Germinal center (tissue), 1 donor: ENCODE measurements around the gene TUFM.
"Not testable (repeated sequence)": the region's sequence is repeated elsewhere in the genome, so short reads cannot be mapped to it uniquely, and the experiment has no call there.

Experiments used
- DNase-seq: peaks from one replicate; pipeline ENCODE4 v3.0.0; 2012; ENCODE audit warnings: mixed read lengths, low spot score

Gene TUFM

GRCh38 chr16:28846080-28846932 lies at the start of gene TUFM:
TUFM (minus strand) TSS chr16:28846348; CDS start chr16:28846269, 79 bp downstream.
- DNase-seq = peak; percentile 97

DNA sequence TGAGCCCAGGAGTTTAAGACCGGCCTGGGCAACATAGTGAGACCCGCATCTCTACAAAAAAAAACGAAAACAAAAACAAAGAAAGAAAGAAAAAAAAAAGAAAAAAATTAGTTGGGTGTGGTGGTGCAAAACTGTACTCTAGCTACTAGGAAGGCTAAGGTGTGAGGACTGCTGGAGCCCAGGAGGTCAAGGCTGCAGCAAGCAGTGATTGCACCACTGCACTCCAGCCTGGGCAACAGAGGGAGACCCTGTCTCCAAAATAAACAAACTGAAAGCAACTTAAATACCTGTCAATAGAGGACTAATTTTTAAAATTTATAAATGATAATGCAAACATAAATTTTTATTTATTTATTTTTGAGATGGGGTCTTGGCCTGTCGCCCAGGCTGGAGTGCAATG lies 49.5 kb upstream of the TUFM start:
- DNase-seq = no peak

DNA sequence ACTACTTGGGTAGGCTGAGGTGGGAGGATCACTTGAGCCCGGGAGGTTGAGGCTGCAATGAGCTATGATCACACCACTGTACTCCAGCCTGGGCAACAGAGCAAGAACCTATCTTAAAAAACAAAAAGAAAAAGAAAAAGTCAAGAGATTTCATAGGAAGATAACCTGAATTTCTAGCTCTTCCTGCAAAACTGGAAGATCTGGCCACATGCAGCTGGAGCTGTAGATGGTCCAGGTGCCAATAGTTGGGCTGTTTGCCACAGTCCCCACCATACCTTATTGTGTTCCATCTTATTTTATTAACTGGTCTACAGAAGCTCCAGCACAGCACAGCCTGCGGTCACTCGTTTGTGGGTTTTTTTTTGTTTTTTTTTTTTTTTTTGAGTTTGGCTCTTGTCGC lies 47.1 kb upstream of the TUFM start:
- no peak for DNase-seq

DNA sequence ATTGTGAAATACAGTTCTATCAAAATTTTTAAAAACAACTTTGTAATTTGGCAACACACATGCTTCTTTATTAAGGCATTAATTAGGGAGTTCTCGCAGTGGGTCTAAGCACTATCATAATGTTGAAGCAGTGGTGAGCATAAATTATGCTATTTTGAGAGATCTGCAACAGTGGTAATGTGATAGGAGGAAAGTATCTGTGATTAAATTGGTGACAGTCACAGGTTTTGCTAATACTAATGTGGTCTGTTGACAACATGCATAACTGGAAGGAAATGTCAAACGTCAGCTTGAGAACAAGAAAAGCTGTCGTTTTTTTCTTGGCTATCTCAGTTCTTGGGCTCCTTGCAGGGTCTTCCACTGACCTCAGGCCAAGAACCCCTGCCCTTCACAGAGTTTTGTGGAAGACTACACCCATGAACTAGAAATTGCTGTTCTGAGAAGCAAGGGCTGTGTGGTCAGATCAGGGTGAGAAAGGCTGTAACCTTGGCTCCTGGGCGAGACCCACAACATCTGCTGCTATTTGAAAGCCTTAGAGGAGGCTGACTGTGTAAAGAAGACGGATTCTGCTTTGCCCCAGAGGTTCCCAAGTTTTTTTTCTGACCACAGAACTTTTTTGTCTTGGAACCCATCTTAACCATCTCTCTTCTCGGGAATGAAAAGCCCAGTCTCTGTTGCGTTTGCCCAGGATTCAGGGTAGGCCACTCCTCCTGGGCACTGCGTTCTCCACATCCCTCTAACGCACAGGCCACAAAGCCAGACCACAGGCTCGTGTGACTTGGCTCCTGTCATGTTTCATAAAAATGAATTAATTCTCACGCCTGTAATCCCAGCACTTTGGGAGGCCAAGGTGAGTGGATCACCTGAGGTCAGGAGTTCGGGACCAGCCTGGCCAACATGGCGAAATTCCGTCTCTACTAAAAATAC lies 46.1 kb upstream of the TUFM start:
- DNase-seq = no peak

GRCh38 chr16:28890355-28890754 lies 44.2 kb upstream of the TUFM start:
- not testable (repeated sequence) for DNase-seq

DNA sequence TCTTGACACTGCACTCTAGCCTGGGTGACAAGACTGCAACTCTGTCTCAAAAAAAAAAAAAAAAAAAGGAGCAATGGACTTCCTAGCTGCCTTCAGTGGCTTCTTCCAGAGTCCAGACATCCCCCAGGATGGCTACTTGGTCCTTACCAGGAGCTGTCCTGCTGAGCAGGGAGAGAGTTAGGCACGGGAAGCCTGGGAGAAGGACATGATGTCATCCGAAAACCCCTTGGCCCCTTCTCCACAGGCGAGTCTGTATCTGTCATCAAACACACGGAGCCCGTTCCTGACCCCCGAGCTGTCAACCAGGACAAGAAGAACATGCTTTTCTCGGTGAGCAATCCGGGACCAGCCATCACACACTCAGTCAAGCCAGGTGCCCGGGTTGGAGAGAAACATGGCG lies 40.8 kb upstream of the TUFM start:
- DNase-seq = no peak

DNA sequence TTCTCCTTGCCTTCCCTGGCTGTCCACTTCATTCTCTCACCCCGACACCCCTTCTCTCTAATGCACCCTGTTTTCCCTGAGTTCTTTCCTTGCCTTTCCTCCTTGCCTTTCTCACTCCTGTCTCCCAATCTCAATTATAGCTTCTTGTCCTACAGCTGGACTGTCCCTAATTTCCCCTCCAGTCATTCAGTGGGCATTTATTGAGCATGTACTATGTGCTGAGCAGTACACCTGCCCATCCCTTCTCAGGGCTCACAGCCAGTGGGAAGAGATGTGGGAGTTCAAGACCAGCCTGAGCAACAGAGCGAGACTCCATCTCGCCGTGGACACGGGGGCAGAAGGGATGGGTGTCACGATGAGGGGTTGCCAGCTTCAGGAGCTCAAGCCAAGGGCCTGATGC lies 37.9 kb upstream of the TUFM start:
- no peak for DNase-seq

DNA sequence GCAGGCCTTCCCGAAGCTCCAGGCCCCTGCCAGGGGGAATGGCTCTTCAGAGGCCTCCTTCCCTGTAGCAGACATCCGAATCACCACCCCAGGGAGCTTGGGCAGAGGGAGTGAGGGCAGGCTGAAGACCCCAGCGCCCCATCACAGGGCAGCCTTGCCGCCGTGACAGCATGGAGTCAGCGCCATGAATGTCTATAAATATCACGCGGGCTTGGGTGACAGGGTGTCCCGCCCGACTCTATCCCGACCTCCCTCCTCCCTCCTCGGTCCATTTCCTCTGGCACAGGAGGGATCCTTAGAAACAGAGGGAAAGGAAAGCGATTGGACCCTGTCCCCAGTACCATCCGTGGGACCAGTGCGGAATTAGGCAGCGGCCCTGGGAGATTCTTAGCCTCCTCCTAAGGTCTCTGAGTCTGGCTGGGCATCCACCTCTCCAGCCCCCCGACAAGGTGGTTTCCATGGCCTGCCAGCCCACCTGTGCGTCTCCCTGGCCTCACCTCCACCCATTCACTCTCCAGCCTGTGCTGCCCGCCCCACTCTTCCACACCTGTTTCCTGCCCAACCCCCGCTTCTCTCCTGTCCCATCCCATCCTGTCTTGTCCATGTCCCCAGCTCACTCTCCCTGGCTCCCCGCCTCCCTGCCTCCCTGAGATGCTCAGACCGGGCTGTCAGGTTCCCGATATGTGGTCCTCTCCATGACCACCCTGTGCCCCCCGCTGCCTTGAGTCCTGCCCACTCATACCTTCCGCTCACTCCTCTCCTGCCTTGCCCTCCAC lies 37.3 kb upstream of the TUFM start:
- DNase-seq = no peak

DNA sequence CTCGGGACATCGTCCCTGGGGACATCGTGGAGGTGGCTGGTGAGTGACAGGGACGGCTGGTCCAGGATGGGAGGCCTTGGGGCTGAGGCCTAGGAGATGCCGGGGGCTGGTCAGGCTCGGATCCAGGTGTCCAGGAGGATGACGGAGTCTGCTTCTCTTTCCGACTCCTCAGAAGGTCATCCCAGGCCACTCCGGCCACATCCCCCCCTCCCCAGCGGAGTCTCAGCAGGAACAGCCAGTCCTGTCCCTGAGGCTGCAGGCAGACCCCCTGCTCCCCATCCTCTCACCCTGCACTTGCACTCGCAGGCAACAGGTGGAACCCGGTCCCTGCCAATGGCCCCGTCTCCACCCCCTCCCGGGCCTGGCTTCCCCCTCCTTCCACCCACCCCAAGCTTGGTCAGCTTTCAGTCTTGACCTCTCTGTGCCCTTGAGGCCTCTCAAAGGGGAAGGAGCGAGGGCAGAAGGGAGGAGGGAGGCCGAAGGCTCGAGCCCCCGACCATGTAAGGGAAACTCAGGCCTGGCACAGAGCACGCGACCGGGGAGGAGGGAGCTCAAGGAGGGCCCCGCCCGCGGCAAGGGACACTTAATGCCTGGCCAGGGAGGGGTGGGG lies 36.5 kb upstream of the TUFM start:
- no peak for DNase-seq

- DNase-seq = not testable (repeated sequence)
Observed at GRCh38 chr16:28881565-28881964, 35.4 kb upstream of the TUFM start.

DNA sequence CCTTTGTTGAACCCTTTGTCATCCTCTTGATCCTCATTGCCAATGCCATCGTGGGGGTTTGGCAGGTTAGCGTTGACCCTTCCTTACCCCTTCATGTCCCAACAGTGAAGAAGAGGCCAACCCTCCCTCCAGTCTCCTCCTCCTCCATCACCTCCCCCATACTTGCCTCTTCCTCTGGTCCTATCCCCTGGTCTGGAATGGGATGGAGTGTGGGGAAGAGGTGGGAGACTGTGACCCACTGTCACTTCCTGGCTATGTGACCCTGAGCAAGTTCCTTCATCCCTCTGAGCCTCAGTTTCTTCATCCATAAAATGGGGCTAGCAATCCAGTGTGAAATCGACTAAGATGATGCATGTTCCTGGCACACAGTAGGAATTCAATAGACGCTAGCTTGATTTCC lies 34.8 kb upstream of the TUFM start:
- DNase-seq = no peak

DNA sequence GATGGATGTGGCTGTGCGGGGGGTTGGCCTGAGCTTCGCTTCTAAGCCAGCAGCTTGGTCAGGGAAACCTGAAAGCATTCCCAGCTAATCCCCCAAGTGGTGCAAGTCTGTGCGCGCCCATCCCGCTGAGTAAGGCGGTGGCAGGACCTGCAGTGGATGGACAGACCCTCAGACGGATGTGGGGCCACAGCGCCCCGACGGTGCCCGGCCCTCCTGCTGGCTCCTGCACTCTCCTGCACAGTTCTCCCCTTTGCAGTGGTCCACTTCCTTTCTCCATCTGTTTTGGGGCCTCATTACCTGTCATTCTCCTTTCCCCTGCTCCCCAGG lies 34.4 kb upstream of the TUFM start:
- no peak for DNase-seq

GRCh38 chr16:28879841-28880588 lies 33.9 kb upstream of the TUFM start:
- DNase-seq = peak; percentile 97

- DNase-seq = no peak
Observed at GRCh38 chr16:28879261-28879840, 33.2 kb upstream of the TUFM start.

GRCh38 chr16:28878083-28878926 lies 32.2 kb upstream of the TUFM start, which contains the start of gene ATP2A1:
ATP2A1 (plus strand) TSS chr16:28878488; CDS start chr16:28878672, 184 bp downstream.
- no peak for DNase-seq

DNA sequence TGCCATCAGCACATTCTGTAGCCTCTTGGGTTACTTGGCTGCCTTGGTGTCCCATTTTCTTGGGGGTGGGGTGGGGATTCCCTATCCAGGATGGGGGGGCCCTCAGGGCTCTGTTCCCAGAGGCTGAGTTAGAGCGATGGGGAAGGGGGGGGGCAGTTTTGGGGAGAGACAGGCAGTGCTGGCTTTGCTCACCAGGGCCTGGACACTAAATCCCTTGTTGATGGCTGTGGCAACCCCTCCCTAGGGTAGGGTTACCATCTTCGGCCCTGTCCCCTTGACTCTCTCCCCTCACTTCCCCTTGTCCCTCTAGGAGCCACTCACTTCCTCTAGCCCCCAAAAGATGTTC lies 31.5 kb upstream of the TUFM start:
- no peak for DNase-seq

- DNase-seq = no peak
Observed at GRCh38 chr16:28876973-28877654, 31.0 kb upstream of the TUFM start.

- no peak for DNase-seq
Observed at GRCh38 chr16:28876019-28876659, 30.0 kb upstream of the TUFM start.
